ENCODE results near the gene NOXA1. TPM values are rescaled to one million over a fixed set of nuclear protein-coding genes. Genes with fewer than 3 reads are reported as not detected.

NOXA1 gene
- total and polyA plus RNA-seq, 4 donors, result 1.3 to 3.6 (median 2.4) TPM

- 97% methylated on average over 13 of the region's 13 CpGs for WGBS
- no peak overlapping the region for H3K9ac ChIP-seq (ENCODE audit: low read depth in 1 of 2, low read length in 2 of 2)
- H3K9me3 ChIP-seq (ENCODE audit: control insufficient read depth in 4 of 4, low read length in 3 of 4), result no peaks in the 10 kb centered on the region
- DNase-seq (ENCODE audit: low spot score), result no peak
- no peak overlapping the region for H3K27ac ChIP-seq (ENCODE audit: low read depth in 1 of 2, low read length in 2 of 2)
- no peaks in the 10 kb centered on the region for H3K27me3 ChIP-seq (ENCODE audit: control insufficient read depth in 4 of 4, insufficient read depth in 4 of 4, low read length in 3 of 4)
- H3K4me3 ChIP-seq (ENCODE audit: low read depth in 1 of 3, low read length in 3 of 3), result no peak overlapping the region
- H3K4me1 ChIP-seq (ENCODE audit: control insufficient read depth in 4 of 4, insufficient read depth in 4 of 4, low read length in 3 of 4), result peaks cover 3 to 8% (median 5%) of the 10 kb centered on the region in 4 donors
- TF ChIP-seq ZBTB33 (IDR thresholded peaks at IDR 0.05) (no peak), HNF4G (IDR thresholded peaks at IDR 0.05) (no peak), GABPA (IDR thresholded peaks at IDR 0.05 in 1 of 2, conservative IDR thresholded peaks at IDR 0.05 in 1 of 2) (no peak), RXRA (IDR thresholded peaks at IDR 0.05) (no peak), SP1 (IDR thresholded peaks at IDR 0.05) (no peak), FOXA1 (IDR thresholded peaks at IDR 0.05) (no peak), NR2F2 (IDR thresholded peaks at IDR 0.05) (no peak), ATF3 (IDR thresholded peaks at IDR 0.05) (no peak), FOXA2 (IDR thresholded peaks at IDR 0.05) (no peak), REST (IDR thresholded peaks at IDR 0.05) (no peak), MAX (IDR thresholded peaks at IDR 0.05) (no peak)
- peaks cover 0 to 3% (median 1%) of the 10 kb centered on the region in 4 donors for H3K36me3 ChIP-seq (ENCODE audit: control insufficient read depth in 4 of 4, insufficient read depth in 3 of 4, low read depth in 1 of 4, low read length in 3 of 4)
Observed at GRCh38 chr9:137389428-137389746, 33.8 kb upstream of the NOXA1 start.

- no peak overlapping the region for H3K9ac ChIP-seq (ENCODE audit: low read depth in 1 of 2, low read length in 2 of 2)
- TF ChIP-seq EGR1 (IDR thresholded peaks at IDR 0.05; ENCODE audit: low read depth in 2 of 2), result no peak
- TF ChIP-seq YY1 (IDR thresholded peaks at IDR 0.05), result no peak
- no peak for TF ChIP-seq FOXA1 (IDR thresholded peaks at IDR 0.05)
- no peak for TF ChIP-seq FOXA2 (IDR thresholded peaks at IDR 0.05)
- no peak for TF ChIP-seq NR2F2 (IDR thresholded peaks at IDR 0.05)
- no peak for TF ChIP-seq ZBTB33 (IDR thresholded peaks at IDR 0.05)
- no peak for TF ChIP-seq ATF3 (IDR thresholded peaks at IDR 0.05)
- TF ChIP-seq MAX (IDR thresholded peaks at IDR 0.05), result no peak
- TF ChIP-seq RXRA (IDR thresholded peaks at IDR 0.05), result no peak
- TF ChIP-seq REST (IDR thresholded peaks at IDR 0.05), result no peak
- TF ChIP-seq JUND (IDR thresholded peaks at IDR 0.05), result no peak
- TF ChIP-seq TAF1 (conservative IDR thresholded peaks at IDR 0.05), result no peak
- no peak for TF ChIP-seq RAD21 (IDR thresholded peaks at IDR 0.05)
- TF ChIP-seq HNF4G (IDR thresholded peaks at IDR 0.05), result no peak
- TF ChIP-seq GABPA (IDR thresholded peaks at IDR 0.05 in 1 of 2, conservative IDR thresholded peaks at IDR 0.05 in 1 of 2), result no peak
- no peak for TF ChIP-seq HNF4A (conservative IDR thresholded peaks at IDR 0.05)
- no peak for TF ChIP-seq SP1 (IDR thresholded peaks at IDR 0.05)
- DNase-seq (ENCODE audit: low spot score), result no peak
Observed at GRCh38 chr9:137390553-137391410, 32.4 kb upstream of the NOXA1 start.

More at GRCh38 chr9:137390553-137391410, 32.4 kb upstream of the NOXA1 start:
- no peaks in the 10 kb centered on the region for H3K27me3 ChIP-seq (ENCODE audit: control insufficient read depth in 4 of 4, insufficient read depth in 4 of 4, low read length in 3 of 4)
- peaks cover 3 to 8% (median 5%) of the 10 kb centered on the region in 4 donors for H3K4me1 ChIP-seq (ENCODE audit: control insufficient read depth in 4 of 4, insufficient read depth in 4 of 4, low read length in 3 of 4)
- WGBS, result 84% methylated on average over 42 of the region's 42 CpGs
- H3K36me3 ChIP-seq (ENCODE audit: control insufficient read depth in 4 of 4, insufficient read depth in 3 of 4, low read depth in 1 of 4, low read length in 3 of 4), result peaks cover 0 to 3% (median 1%) of the 10 kb centered on the region in 4 donors
- H3K9me3 ChIP-seq (ENCODE audit: control insufficient read depth in 4 of 4, low read length in 3 of 4), result no peaks in the 10 kb centered on the region
- no peak overlapping the region for H3K27ac ChIP-seq (ENCODE audit: low read depth in 1 of 2, low read length in 2 of 2)
- H3K4me3 ChIP-seq (ENCODE audit: low read depth in 1 of 3, low read length in 3 of 3), result no peak overlapping the region

Measured in liver (tissue), 9 donors.